ENCODE results near the gene RXRA.
"Not testable (repeated sequence)": the region's sequence is repeated elsewhere in the genome, so short reads cannot be mapped to it uniquely, and the experiment has no call there.

The RXRA gene

DNA sequence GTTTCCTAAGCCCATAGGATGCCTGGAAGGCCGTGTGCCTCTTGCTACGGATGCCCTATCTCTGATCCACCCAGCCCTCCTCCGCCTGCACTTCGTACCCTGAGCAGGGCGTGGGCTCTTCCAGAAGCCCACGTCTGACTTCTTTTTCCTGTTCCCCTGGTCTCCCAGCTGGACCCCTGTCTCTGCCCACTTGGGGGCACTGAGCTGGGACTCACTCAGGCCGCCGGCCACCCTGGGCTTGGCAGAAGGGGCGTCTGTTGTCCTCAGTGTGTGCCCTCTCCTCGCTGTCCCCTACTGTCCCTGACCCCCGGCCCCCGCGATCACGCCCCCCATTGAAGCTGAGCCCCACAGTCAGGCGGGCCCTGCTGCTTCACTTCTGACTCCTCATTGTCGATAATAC lies 22.0 kb upstream of the RXRA start:
- no peak for DNase-seq (ENCODE audit: low read depth in 2 of 2)
- no peak overlapping the region for H3K4me3 ChIP-seq (replicated peaks in 1 of 2; ENCODE audit: low read depth in 2 of 2, low read length in 2 of 2)
- TF ChIP-seq CTCF (IDR thresholded peaks at IDR 0.05; ENCODE audit: low read depth, low read length) = no peak

DNA sequence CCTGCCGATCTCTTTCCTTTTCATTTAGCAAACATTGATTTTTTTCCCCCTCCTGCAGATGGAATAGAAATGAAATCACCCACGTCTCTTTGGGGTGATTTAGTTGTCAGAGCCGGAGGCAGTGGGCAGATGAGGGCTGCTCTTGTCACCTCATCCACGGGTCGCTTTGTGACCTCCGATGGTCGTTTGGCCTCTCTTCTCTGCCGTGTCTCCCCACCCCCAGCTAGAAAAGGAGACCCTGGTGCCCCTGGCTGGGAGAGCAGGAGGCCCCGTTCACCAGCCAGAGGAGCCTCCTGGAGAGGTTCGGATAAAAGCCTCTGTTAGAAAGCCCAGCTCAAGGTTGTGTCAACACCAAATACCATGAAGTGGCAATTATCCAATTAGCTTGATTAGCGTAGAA lies 21.6 kb upstream of the RXRA start:
- H3K4me3 ChIP-seq (replicated peaks in 1 of 2; ENCODE audit: low read depth in 2 of 2, low read length in 2 of 2) = no peak overlapping the region
- no peak for DNase-seq (ENCODE audit: low read depth in 2 of 2)
- TF ChIP-seq CTCF (IDR thresholded peaks at IDR 0.05; ENCODE audit: low read depth, low read length) = no peak

- TF ChIP-seq CTCF (IDR thresholded peaks at IDR 0.05; ENCODE audit: low read depth, low read length) = no peak
- no peak overlapping the region for H3K4me3 ChIP-seq (replicated peaks in 1 of 2; ENCODE audit: low read depth in 2 of 2, low read length in 2 of 2)
- DNase-seq (ENCODE audit: low read depth in 2 of 2) = no peak
Observed at GRCh38 chr9:134305533-134305932, 20.7 kb upstream of the RXRA start.

DNA sequence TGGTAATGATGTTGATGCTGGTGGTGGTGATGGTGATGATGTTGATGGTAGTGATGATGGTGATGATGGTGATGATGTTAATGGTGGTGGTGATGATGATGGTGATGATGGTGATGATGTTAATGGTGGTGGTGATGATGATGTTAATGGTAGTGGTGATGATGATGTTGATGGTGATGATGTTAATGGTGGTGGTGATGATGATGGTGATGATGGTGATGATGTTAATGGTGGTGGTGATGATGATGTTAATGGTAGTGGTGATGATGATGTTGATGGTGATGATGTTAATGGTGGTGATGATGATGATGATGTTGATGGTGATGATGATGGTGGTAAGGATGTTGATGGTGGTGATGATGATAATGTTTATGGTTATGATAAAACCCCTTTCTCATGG lies 20.2 kb upstream of the RXRA start:
- not testable (repeated sequence) for H3K4me3 ChIP-seq (replicated peaks in 1 of 2; ENCODE audit: low read depth in 2 of 2, low read length in 2 of 2); DNase-seq (ENCODE audit: low read depth in 2 of 2)

DNA sequence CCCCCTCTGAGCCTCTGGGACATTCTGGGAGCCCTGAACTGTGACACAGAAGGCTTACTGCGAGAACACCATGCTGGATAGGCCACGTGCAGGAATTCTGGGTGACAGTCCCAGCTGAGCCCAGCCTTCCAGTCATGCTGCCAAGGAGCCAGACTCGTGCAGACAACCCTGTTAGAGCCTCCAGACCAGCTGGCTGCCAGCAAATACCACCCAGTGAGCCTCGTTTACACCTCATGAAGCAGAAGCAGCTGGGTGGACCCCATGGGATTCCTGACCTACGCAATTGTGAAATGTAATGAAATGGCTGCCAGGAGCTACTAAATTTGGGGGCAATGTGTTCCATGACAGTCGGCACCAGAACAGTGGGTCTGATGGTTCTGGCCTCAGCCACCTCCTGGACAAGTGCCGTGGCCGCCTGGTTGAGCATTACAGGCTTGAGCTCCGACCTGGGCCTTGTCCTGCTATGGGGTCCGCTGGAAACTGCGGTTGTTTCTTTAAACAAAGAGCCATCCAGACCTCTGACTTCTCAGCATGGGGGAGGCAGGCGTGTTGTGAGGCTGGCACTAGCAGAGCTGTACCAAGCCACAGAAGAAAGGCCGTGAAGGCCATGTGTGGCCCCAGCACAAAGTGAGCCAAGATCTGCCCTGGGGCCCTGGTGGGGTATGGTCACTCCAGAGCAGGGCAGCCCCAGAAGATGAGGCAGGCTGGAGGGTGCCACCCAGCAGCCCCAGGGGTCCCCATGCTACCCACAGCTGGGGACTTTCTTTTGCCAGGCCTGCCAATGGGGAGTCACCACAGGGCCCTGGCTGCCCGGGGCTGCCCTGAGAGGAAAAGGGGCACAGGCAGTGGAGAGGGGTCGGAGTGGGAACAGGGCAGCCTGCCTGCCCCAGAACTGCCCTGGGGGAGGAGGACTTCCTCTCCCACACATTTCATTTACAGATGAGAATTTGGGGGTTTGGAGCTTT lies 19.3 kb upstream of the RXRA start:
- no peak overlapping the region for H3K4me3 ChIP-seq (replicated peaks in 1 of 2; ENCODE audit: low read depth in 2 of 2, low read length in 2 of 2)
- no peak for TF ChIP-seq CTCF (IDR thresholded peaks at IDR 0.05; ENCODE audit: low read depth, low read length)
- DNase-seq (ENCODE audit: low read depth in 2 of 2) = no peak

GRCh38 chr9:134307674-134308638 lies 18.3 kb upstream of the RXRA start:
- TF ChIP-seq CTCF (IDR thresholded peaks at IDR 0.05; ENCODE audit: low read depth, low read length) = no peak
- DNase-seq (ENCODE audit: low read depth in 2 of 2) = no peak

GRCh38 chr9:134308639-134309220 lies 17.5 kb upstream of the RXRA start:
- DNase-seq (ENCODE audit: low read depth in 2 of 2); H3K4me3 ChIP-seq (replicated peaks in 1 of 2; ENCODE audit: low read depth in 2 of 2, low read length in 2 of 2): not testable (repeated sequence)

More at GRCh38 chr9:134307674-134308638, 18.3 kb upstream of the RXRA start:
- H3K4me3 ChIP-seq (replicated peaks in 1 of 2; ENCODE audit: low read depth in 2 of 2, low read length in 2 of 2) = no peak overlapping the region

Data from cardiac fibroblast (primary cell).